ENCODE results near the gene EIF3I. TPM values are rescaled to one million over a fixed set of nuclear protein-coding genes. Genes with fewer than 3 reads are reported as not detected.

Gene EIF3I
- total and polyA plus RNA-seq, 10 of the 15 experiments (the other 5 are each of a cell fraction or from before 2014, with no cell fraction given) = 208 to 606 (median 352) TPM

- TF ChIP-seq DPF2 (IDR thresholded peaks at IDR 0.05) = 0 out of 2 replicates have a peak, but pooled peaks have one; percentile 19
- peak; percentile 66 for TF ChIP-seq ZNF687 (IDR thresholded peaks at IDR 0.05)
- no peak for TF ChIP-seq IRF3 (IDR thresholded peaks at IDR 0.05)
- TF ChIP-seq JUND (IDR thresholded peaks at IDR 0.05; ENCODE audit: low read depth, low read length) = no peak
- TF ChIP-seq TAF1 (IDR thresholded peaks at IDR 0.05; ENCODE audit: borderline replicate concordance, low read depth, low read length) = no peak
Measured at GRCh38 chr1:32241001-32241763, 19.0 kb downstream of the EIF3I start (continued).

Data from GM12878 (cell line).